OCI-LY7 (cell line): ENCODE data around the gene STK32C. TPM values are rescaled to one million over a fixed set of nuclear protein-coding genes. Genes with fewer than 3 reads are reported as not detected.

ENCODE experiments used
- BruUV-seq: library from RNA; stranded (reverse); fragments of 400-500 nt; replicated peaks from 2 replicates; lab custom pipeline; 2021; lab: Mats Ljungman, UMichigan
- CTCF ChIA-PET: fragments of 300-600 bp; sonication (Branson Sonifier 250); formaldehyde crosslinking; loops from one replicate; lab custom pipeline; 2022; ENCODE audit warnings: antibody characterized with exemption; ENCODE audit not compliant: unreplicated experiment; lab: Charles Lee
- POLR2A ChIA-PET: fragments of 300-600 bp; sonication (Branson Sonifier 250); formaldehyde crosslinking; loops from one replicate; lab custom pipeline; 2022; ENCODE audit warnings: antibody characterized with exemption; lab: Charles Lee
- DNase-seq: peaks from one replicate; pipeline ENCODE4 v3.0.0-alpha.2; 2015; ENCODE audit warnings: low spot score
- H2AFZ ChIP-seq: fragments of 200-600 bp; sonication (generic), shearing (Covaris generic); 2 replicates; pipeline ENCODE4 v1.6.1; 2014; ENCODE audit warnings: mild to moderate bottlenecking, antibody characterized with exemption, low read length, moderate library complexity
- H3K27ac ChIP-seq: fragments of 200-600 bp; sonication (generic); 2 replicates; pipeline ENCODE4 v1.5.1; 2014; ENCODE audit warnings: mixed run types, low read depth, mild to moderate bottlenecking, moderate library complexity, low read length, inconsistent platforms; ENCODE audit not compliant: poor library complexity, severe bottlenecking
- H3K36me3 ChIP-seq: fragments of 200-600 bp; sonication (generic); 2 replicates; pipeline ENCODE4 v1.6.1; 2014; ENCODE audit warnings: mild to moderate bottlenecking, antibody characterized with exemption, low read length, moderate library complexity, mixed read lengths; ENCODE audit not compliant: insufficient read depth
- H3K4me1 ChIP-seq: fragments of 200-600 bp; sonication (generic); 2 replicates; pipeline ENCODE4 v1.5.1; 2014; ENCODE audit warnings: mild to moderate bottlenecking, low read length; ENCODE audit not compliant: insufficient read depth, poor library complexity, severe bottlenecking
- H3K4me2 ChIP-seq: fragments of 200-600 bp; sonication (generic); 2 replicates; pipeline ENCODE4 v1.6.1; 2014; ENCODE audit warnings: mild to moderate bottlenecking, low read length
- H3K4me3 ChIP-seq: fragments of 200-600 bp; sonication (generic); 2 replicates; pipeline ENCODE4 v1.5.1; 2014; ENCODE audit warnings: mild to moderate bottlenecking, low read depth, low read length; ENCODE audit not compliant: poor library complexity, severe bottlenecking
- H3K79me2 ChIP-seq: fragments of 200-600 bp; sonication (generic); 2 replicates; pipeline ENCODE4 v1.6.1; 2016; ENCODE audit warnings: low read depth, mild to moderate bottlenecking, low read length, moderate library complexity, mixed read lengths; ENCODE audit not compliant: insufficient read depth
- H3K9me2 ChIP-seq: fragments of 200-600 bp; sonication (generic); 2 replicates; pipeline ENCODE4 v1.6.1; 2016; ENCODE audit warnings: mild to moderate bottlenecking, low read length, mixed read lengths; ENCODE audit not compliant: insufficient read depth
- H3K9me3 ChIP-seq: fragments of 200-600 bp; sonication (generic); 2 replicates; pipeline ENCODE4 v1.6.1; 2014; ENCODE audit warnings: mild to moderate bottlenecking, mixed run types, low read length, mixed read lengths
- H4K20me1 ChIP-seq: fragments of 200-600 bp; sonication (generic); 2 replicates; pipeline ENCODE4 v1.6.1; 2014; ENCODE audit warnings: mild to moderate bottlenecking, antibody characterized with exemption, low read length, moderate library complexity, mixed read lengths; ENCODE audit not compliant: insufficient read depth
- EZH2phosphoT487 ChIP-seq: fragments of 200-600 bp; sonication (generic); IDR thresholded peaks from 2 replicates; pipeline ENCODE4 v1.6.1; 2018; ENCODE audit warnings: low read depth, borderline replicate concordance, mild to moderate bottlenecking, mixed run types, antibody characterized with exemption, low read length, moderate library complexity, mixed read lengths
- intact Hi-C: fragments of 100-400 bp; cut with micrococcal nuclease; formaldehyde crosslinking; loops from one replicate; pipeline ENCODE4 v1.10.0; 2022; ENCODE audit not compliant: unreplicated experiment
- total RNA-seq, 2 experiments: library from RNA; depleted of rRNA in 1 of 2; stranded (reverse); fragments of >200 nt in 1 of 2; shearing (Covaris generic) in 1 of 2; gene quantifications; 2 replicates each; pipeline ENCODE4 v1.2.3, GENCODE V29; 2014 to 2022
- TF ChIP-seq, protein P1 (sequence below): fragments of 200-600 bp; sonication (generic); conservative IDR thresholded peaks from 2 replicates; pipeline ENCODE4 v1.5.1; 2014; ENCODE audit warnings: mild to moderate bottlenecking, antibody characterized with exemption, low read length, moderate library complexity, mixed read lengths

STK32C gene
- total RNA-seq, 2 experiments from 2014 or later: 13.1 to 30.4 TPM

- H3K36me3 ChIP-seq: no peaks in the 10 kb centered on the region
- H2AFZ ChIP-seq: no peak overlapping the region
- no TSS peak for BruUV-seq
- TF ChIP-seq, protein P1, sequence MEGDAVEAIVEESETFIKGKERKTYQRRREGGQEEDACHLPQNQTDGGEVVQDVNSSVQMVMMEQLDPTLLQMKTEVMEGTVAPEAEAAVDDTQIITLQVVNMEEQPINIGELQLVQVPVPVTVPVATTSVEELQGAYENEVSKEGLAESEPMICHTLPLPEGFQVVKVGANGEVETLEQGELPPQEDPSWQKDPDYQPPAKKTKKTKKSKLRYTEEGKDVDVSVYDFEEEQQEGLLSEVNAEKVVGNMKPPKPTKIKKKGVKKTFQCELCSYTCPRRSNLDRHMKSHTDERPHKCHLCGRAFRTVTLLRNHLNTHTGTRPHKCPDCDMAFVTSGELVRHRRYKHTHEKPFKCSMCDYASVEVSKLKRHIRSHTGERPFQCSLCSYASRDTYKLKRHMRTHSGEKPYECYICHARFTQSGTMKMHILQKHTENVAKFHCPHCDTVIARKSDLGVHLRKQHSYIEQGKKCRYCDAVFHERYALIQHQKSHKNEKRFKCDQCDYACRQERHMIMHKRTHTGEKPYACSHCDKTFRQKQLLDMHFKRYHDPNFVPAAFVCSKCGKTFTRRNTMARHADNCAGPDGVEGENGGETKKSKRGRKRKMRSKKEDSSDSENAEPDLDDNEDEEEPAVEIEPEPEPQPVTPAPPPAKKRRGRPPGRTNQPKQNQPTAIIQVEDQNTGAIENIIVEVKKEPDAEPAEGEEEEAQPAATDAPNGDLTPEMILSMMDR: no peak
- no peak for TF ChIP-seq EZH2phosphoT487
- intact Hi-C loops: no loop called here
- H3K4me3 ChIP-seq: no peak overlapping the region
- no peak overlapping the region for H3K27ac ChIP-seq
- ChIA-PET CTCF (no interaction called here), POLR2A (no interaction called here)
- H4K20me1 ChIP-seq: no peaks in the 10 kb centered on the region
- no peaks in the 10 kb centered on the region for H3K4me1 ChIP-seq
- H3K79me2 ChIP-seq: no peaks in the 10 kb centered on the region
- H3K9me2 ChIP-seq: no peaks in the 10 kb centered on the region
- H3K9me3 ChIP-seq: no peaks in the 10 kb centered on the region
- H3K4me2 ChIP-seq: no peak overlapping the region
- DNase-seq: no peak
These were observed 108.4 kb downstream of the STK32C start for GRCh38 chr10:132199268-132199853.

GRCh38 chr10:132198381-132199181 is 109.2 kb downstream of the STK32C start:
- Histone ChIP-seq H3K36me3 (no peaks in the 10 kb centered on the region), H3K27ac (no peak overlapping the region), H3K79me2 (no peaks in the 10 kb centered on the region), H4K20me1 (no peaks in the 10 kb centered on the region), H3K4me3 (no peak overlapping the region), H3K9me3 (no peaks in the 10 kb centered on the region), H3K9me2 (no peaks in the 10 kb centered on the region), H3K4me2 (no peak overlapping the region), H3K4me1 (no peaks in the 10 kb centered on the region), H2AFZ (no peak overlapping the region)
- ChIA-PET CTCF (no interaction called here), POLR2A (no interaction called here)
- TF ChIP-seq EZH2phosphoT487: no peak
- TF ChIP-seq, protein P1: no peak
- intact Hi-C loops: no loop called here
- BruUV-seq: no TSS peak
- no peak for DNase-seq

- H4K20me1 ChIP-seq: no peaks in the 10 kb centered on the region
- no peaks in the 10 kb centered on the region for H3K4me1 ChIP-seq
- BruUV-seq: no TSS peak
- H3K9me2 ChIP-seq: no peaks in the 10 kb centered on the region
- TF ChIP-seq, protein P1: no peak
- TF ChIP-seq EZH2phosphoT487: no peak
- H3K79me2 ChIP-seq: no peaks in the 10 kb centered on the region
- no peak for DNase-seq
- intact Hi-C loops: no loop called here
- no peaks in the 10 kb centered on the region for H3K36me3 ChIP-seq
- no peaks in the 10 kb centered on the region for H3K9me3 ChIP-seq
- no peak overlapping the region for H2AFZ ChIP-seq
- no peak overlapping the region for H3K4me3 ChIP-seq
- no peak overlapping the region for H3K27ac ChIP-seq
- H3K4me2 ChIP-seq: no peak overlapping the region
- POLR2A ChIA-PET: no interaction called here
- CTCF ChIA-PET: no interaction called here
These were observed 109.7 kb downstream of the STK32C start for GRCh38 chr10:132198068-132198370.
